ENCODE measurements around the gene PBX4. TPM values are rescaled to one million over a fixed set of nuclear protein-coding genes. Genes with fewer than 3 reads are reported as not detected.

The PBX4 gene
- total RNA-seq, 2 experiments from 2014 or later = 5.0 to 6.7 TPM

- no peak overlapping the region for H3K4me3 ChIP-seq (ENCODE audit: low read depth, low read length, poor library complexity, severe bottlenecking)
- H3K4me2 ChIP-seq (ENCODE audit: low read length) = no peak overlapping the region
- TF ChIP-seq CTCF (conservative IDR thresholded peaks at IDR 0.05; ENCODE audit: low read length) (peak; percentile 93), EZH2phosphoT487 (IDR thresholded peaks at IDR 0.05; ENCODE audit: borderline replicate concordance, low read depth, low read length) (no peak)
- intact Hi-C loops (cut with micrococcal nuclease; ENCODE audit: unreplicated experiment) = loop anchor here (1.0 to 10.0 kb wide), 3 partner anchors 111 to 427 kb away; partner anchors contain the start of gene GMIP
- CTCF ChIA-PET (ENCODE audit: unreplicated experiment) = interaction anchor here (0.6 kb wide), 1 partner anchor 32 kb away, joined by 3 read pairs; no protein-coding TSS in a partner anchor
- H3K9me2 ChIP-seq (ENCODE audit: insufficient read depth, low read length) = no peaks in the 10 kb centered on the region
- no peaks in the 10 kb centered on the region for H3K79me2 ChIP-seq (ENCODE audit: insufficient read depth, low read depth, low read length)
- POLR2A ChIA-PET = interaction anchor here (0.6 to 0.7 kb wide), 3 partner anchors 8 to 183 kb away, joined by 3 to 6 read pairs (median 5); no protein-coding TSS in a partner anchor
- no peak overlapping the region for H3K27ac ChIP-seq (ENCODE audit: low read depth, low read length, poor library complexity, severe bottlenecking)
- no peaks in the 10 kb centered on the region for H3K9me3 ChIP-seq (ENCODE audit: low read length)
- DNase-seq (ENCODE audit: low spot score) = peak; percentile 76
- peaks cover 4% of the 10 kb centered on the region for H3K4me1 ChIP-seq (ENCODE audit: insufficient read depth, low read length, poor library complexity, severe bottlenecking)
- no peak overlapping the region for H2AFZ ChIP-seq (ENCODE audit: low read length)
- TSS peak; percentile 33 for BruUV-seq (replicated peaks)
- no peaks in the 10 kb centered on the region for H4K20me1 ChIP-seq (ENCODE audit: insufficient read depth, low read length)
- H3K36me3 ChIP-seq (ENCODE audit: insufficient read depth, low read length) = peaks cover 41% of the 10 kb centered on the region
These were observed 86.3 kb downstream of the PBX4 start for GRCh38 chr19:19531951-19532805.

GRCh38 chr19:19530889-19531288 is 87.6 kb downstream of the PBX4 start:
- CTCF ChIA-PET (ENCODE audit: unreplicated experiment) = no interaction called here
- H3K79me2 ChIP-seq (ENCODE audit: insufficient read depth, low read depth, low read length) = no peaks in the 10 kb centered on the region
- no peaks in the 10 kb centered on the region for H4K20me1 ChIP-seq (ENCODE audit: insufficient read depth, low read length)
- H3K36me3 ChIP-seq (ENCODE audit: insufficient read depth, low read length) = peaks cover 46% of the 10 kb centered on the region
- no peak overlapping the region for H3K4me2 ChIP-seq (ENCODE audit: low read length)
- no peaks in the 10 kb centered on the region for H3K9me3 ChIP-seq (ENCODE audit: low read length)
- DNase-seq (ENCODE audit: low spot score) = no peak
- no peak overlapping the region for H3K27ac ChIP-seq (ENCODE audit: low read depth, low read length, poor library complexity, severe bottlenecking)
- H2AFZ ChIP-seq (ENCODE audit: low read length) = no peak overlapping the region
- no peaks in the 10 kb centered on the region for H3K9me2 ChIP-seq (ENCODE audit: insufficient read depth, low read length)
- peaks cover 17% of the 10 kb centered on the region for H3K4me1 ChIP-seq (ENCODE audit: insufficient read depth, low read length, poor library complexity, severe bottlenecking)
- BruUV-seq (replicated peaks) = no TSS peak
- TF ChIP-seq CTCF (conservative IDR thresholded peaks at IDR 0.05; ENCODE audit: low read length) = no peak
- TF ChIP-seq EZH2phosphoT487 (IDR thresholded peaks at IDR 0.05; ENCODE audit: borderline replicate concordance, low read depth, low read length) = no peak
- intact Hi-C loops (cut with micrococcal nuclease; ENCODE audit: unreplicated experiment) = loop anchor here (10.0 kb wide), 1 partner anchor 214 kb away; no protein-coding TSS in a partner anchor
- POLR2A ChIA-PET = interaction anchor here (0.7 to 0.8 kb wide), 2 partner anchors 42 to 421 kb away, joined by 3 to 5 read pairs; no protein-coding TSS in a partner anchor
- H3K4me3 ChIP-seq (ENCODE audit: low read depth, low read length, poor library complexity, severe bottlenecking) = no peak overlapping the region
